A204.1 (cell line): ENCODE measurements around the gene BTBD7.
"Not testable (repeated sequence)": the region's sequence is repeated elsewhere in the genome, so short reads cannot be mapped to it uniquely, and the experiment has no call there.

Experiments
- FAIRE-seq: peaks from 2 replicates; lab custom pipeline; 2012; peaks lifted over from hg19 to GRCh38; lab: Jason Lieb, UNC

BTBD7 gene

GRCh38 chr14:93332853-93333630 is at the start of gene BTBD7:
Gene BTBD7, minus strand, starts transcription at chr14:93333036. Its CDS starts 36,985 bp downstream, at chr14:93296051.
- FAIRE-seq: no peak

- no peak for FAIRE-seq
These were observed 48.8 kb upstream of the BTBD7 start for GRCh38 chr14:93381644-93382043.

- FAIRE-seq: no peak
These were observed 47.0 kb upstream of the BTBD7 start for GRCh38 chr14:93379831-93380230.

GRCh38 chr14:93375673-93376156 is 42.9 kb upstream of the BTBD7 start:
- FAIRE-seq: no peak

GRCh38 chr14:93369713-93370266 is 37.0 kb upstream of the BTBD7 start:
- FAIRE-seq: no peak

GRCh38 chr14:93368996-93369712 is 36.3 kb upstream of the BTBD7 start:
- no peak for FAIRE-seq

- not testable (repeated sequence) for FAIRE-seq
These were observed 22.0 kb upstream of the BTBD7 start for GRCh38 chr14:93354873-93355272.

- no peak for FAIRE-seq
These were observed 15.5 kb upstream of the BTBD7 start for GRCh38 chr14:93348292-93348691.

- no peak for FAIRE-seq
These were observed 15.0 kb upstream of the BTBD7 start for GRCh38 chr14:93347850-93348249.

GRCh38 chr14:93346926-93347721 is 14.3 kb upstream of the BTBD7 start, which contains the start of gene COX8C:
Gene COX8C, plus strand, starts transcription at chr14:93347182. Its CDS starts 87 bp downstream, at chr14:93347269.
- FAIRE-seq: no peak

GRCh38 chr14:93343797-93344196 is 11.0 kb upstream of the BTBD7 start:
- FAIRE-seq: no peak

GRCh38 chr14:93343266-93343665 is 10.4 kb upstream of the BTBD7 start:
- no peak for FAIRE-seq

- no peak for FAIRE-seq
These were observed 5.0 kb upstream of the BTBD7 start for GRCh38 chr14:93337884-93338283.

- no peak for FAIRE-seq
These were observed 4.4 kb upstream of the BTBD7 start for GRCh38 chr14:93337143-93337753.

- FAIRE-seq: no peak
These were observed 831 bp upstream of the BTBD7 start for GRCh38 chr14:93333631-93334103.

- FAIRE-seq: no peak
These were observed 411 bp downstream of the BTBD7 start for GRCh38 chr14:93332397-93332852.

GRCh38 chr14:93331728-93332396 is 974 bp downstream of the BTBD7 start:
- no peak for FAIRE-seq

GRCh38 chr14:93331002-93331727 is 1.7 kb downstream of the BTBD7 start:
- no peak for FAIRE-seq

- no peak for FAIRE-seq
These were observed 2.2 kb downstream of the BTBD7 start for GRCh38 chr14:93330609-93331000.

- FAIRE-seq: no peak
These were observed 2.7 kb downstream of the BTBD7 start for GRCh38 chr14:93329965-93330608.
